ENCODE data around the gene DESI1. TPM values are rescaled to one million over a fixed set of nuclear protein-coding genes. Genes with fewer than 3 reads are reported as not detected.

The DESI1 gene
- total RNA-seq, 4 donors from 2014 or later, result 11.0 to 23.7 (median 20.5) TPM

- TF ChIP-seq, protein P1, sequence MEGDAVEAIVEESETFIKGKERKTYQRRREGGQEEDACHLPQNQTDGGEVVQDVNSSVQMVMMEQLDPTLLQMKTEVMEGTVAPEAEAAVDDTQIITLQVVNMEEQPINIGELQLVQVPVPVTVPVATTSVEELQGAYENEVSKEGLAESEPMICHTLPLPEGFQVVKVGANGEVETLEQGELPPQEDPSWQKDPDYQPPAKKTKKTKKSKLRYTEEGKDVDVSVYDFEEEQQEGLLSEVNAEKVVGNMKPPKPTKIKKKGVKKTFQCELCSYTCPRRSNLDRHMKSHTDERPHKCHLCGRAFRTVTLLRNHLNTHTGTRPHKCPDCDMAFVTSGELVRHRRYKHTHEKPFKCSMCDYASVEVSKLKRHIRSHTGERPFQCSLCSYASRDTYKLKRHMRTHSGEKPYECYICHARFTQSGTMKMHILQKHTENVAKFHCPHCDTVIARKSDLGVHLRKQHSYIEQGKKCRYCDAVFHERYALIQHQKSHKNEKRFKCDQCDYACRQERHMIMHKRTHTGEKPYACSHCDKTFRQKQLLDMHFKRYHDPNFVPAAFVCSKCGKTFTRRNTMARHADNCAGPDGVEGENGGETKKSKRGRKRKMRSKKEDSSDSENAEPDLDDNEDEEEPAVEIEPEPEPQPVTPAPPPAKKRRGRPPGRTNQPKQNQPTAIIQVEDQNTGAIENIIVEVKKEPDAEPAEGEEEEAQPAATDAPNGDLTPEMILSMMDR (IDR thresholded peaks at IDR 0.05 in 4 of 5, conservative IDR thresholded peaks at IDR 0.05 in 1 of 5), result no peak
- TF ChIP-seq POLR2A (IDR thresholded peaks at IDR 0.05), result no peak
- Histone ChIP-seq H3K4me1 (peaks cover 0 to 5% of the 10 kb centered on the region in 2 donors), H3K9me3 (no peaks in the 10 kb centered on the region), H3K36me3 (peaks cover 7 to 98% of the 10 kb centered on the region in 2 donors), H3K4me3 (no peak overlapping the region), H3K27me3 (no peaks in the 10 kb centered on the region), H3K27ac (no peak overlapping the region)
- intact Hi-C loops (cut with DNase I; ENCODE audit: low total_unique reads) (no loop called here), in situ Hi-C loops (cut with MboI; ENCODE audit: low sequenced_read_pairs in 4 of 4) (no loop called here)
- ATAC-seq (no peak), DNase-seq (no peak)
Measured at GRCh38 chr22:41657709-41658108, 36.9 kb upstream of the DESI1 start.

DNA sequence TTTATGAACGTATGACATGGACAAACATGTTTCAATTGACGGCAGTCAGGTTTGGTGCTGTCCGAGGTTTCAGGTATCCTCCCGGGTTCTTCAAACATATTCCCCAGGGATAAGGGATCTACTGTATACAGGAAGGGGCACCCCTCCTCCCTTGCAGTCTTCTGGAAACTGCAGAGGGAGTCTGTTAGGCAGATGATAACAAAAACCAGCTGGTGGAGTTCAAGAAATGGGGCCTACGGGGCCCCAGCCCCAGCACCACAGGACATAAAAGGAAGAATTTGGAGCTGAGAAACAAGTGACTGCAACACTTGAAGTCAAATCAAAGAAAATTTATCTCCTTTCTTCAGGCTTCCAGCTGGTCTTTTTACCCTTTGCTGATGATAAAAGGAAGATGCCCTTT is 35.7 kb upstream of the DESI1 start:
- intact Hi-C loops (cut with DNase I; ENCODE audit: low total_unique reads), result no loop called here
- Histone ChIP-seq H3K27me3 (no peaks in the 10 kb centered on the region), H3K27ac (no peak overlapping the region), H3K36me3 (peaks cover 10 to 98% of the 10 kb centered on the region in 2 donors), H3K9me3 (no peaks in the 10 kb centered on the region), H3K4me3 (no peak overlapping the region), H3K4me1 (peaks cover 0 to 5% of the 10 kb centered on the region in 2 donors)
- no peak for TF ChIP-seq POLR2A (IDR thresholded peaks at IDR 0.05)
- TF ChIP-seq, protein P1 (IDR thresholded peaks at IDR 0.05 in 4 of 5, conservative IDR thresholded peaks at IDR 0.05 in 1 of 5), result no peak
- ATAC-seq (no peak), DNase-seq (no peak)
- in situ Hi-C loops (cut with MboI; ENCODE audit: low sequenced_read_pairs in 4 of 4), result no loop called here

- Histone ChIP-seq H3K4me3 (no peak overlapping the region), H3K27ac (no peak overlapping the region), H3K9me3 (no peaks in the 10 kb centered on the region), H3K36me3 (peaks cover 10 to 99% of the 10 kb centered on the region in 2 donors), H3K27me3 (no peaks in the 10 kb centered on the region), H3K4me1 (no peaks in the 10 kb centered on the region)
- TF ChIP-seq, protein P1 (IDR thresholded peaks at IDR 0.05 in 4 of 5, conservative IDR thresholded peaks at IDR 0.05 in 1 of 5), result no peak
- TF ChIP-seq POLR2A (IDR thresholded peaks at IDR 0.05), result no peak
- DNase-seq, result no peak
- no peak for ATAC-seq
- intact Hi-C loops (cut with DNase I; ENCODE audit: low total_unique reads), result no loop called here
- in situ Hi-C loops (cut with MboI; ENCODE audit: low sequenced_read_pairs in 4 of 4), result no loop called here
Measured at GRCh38 chr22:41654322-41654721, 33.5 kb upstream of the DESI1 start.

DNA sequence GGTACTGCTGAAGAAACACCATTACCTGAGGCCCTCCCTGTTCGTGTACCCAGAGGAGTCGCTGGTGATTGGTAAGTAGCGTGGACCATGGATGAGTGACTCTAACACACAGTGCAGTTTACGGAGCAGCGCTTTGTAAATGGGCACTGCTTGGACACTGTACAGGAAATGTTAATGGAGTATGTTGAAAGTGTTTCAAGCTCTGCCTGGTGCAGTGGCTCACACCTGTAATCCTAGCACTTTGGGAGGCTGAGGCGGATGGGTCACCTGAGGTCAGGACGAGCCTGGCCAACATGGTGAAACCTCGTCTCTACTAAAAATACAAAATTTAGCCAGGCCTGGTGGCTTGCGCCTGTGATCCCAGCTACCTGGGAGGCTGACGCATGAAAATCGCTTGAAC is 30.0 kb upstream of the DESI1 start:
- TF ChIP-seq POLR2A (IDR thresholded peaks at IDR 0.05), result no peak
- TF ChIP-seq, protein P1 (IDR thresholded peaks at IDR 0.05 in 4 of 5, conservative IDR thresholded peaks at IDR 0.05 in 1 of 5), result no peak
- intact Hi-C loops (cut with DNase I; ENCODE audit: low total_unique reads) (no loop called here), in situ Hi-C loops (cut with MboI; ENCODE audit: low sequenced_read_pairs in 4 of 4) (no loop called here)
- Histone ChIP-seq H3K4me1 (no peaks in the 10 kb centered on the region), H3K27me3 (no peaks in the 10 kb centered on the region), H3K4me3 (no peak overlapping the region), H3K27ac (no peak overlapping the region), H3K9me3 (no peaks in the 10 kb centered on the region), H3K36me3 (peaks cover 6 to 96% of the 10 kb centered on the region in 2 donors)
- DNase-seq (peak in 1 of 2 donors; percentile 53), ATAC-seq (peak in 1 of 2 donors; percentile 87)

DNA sequence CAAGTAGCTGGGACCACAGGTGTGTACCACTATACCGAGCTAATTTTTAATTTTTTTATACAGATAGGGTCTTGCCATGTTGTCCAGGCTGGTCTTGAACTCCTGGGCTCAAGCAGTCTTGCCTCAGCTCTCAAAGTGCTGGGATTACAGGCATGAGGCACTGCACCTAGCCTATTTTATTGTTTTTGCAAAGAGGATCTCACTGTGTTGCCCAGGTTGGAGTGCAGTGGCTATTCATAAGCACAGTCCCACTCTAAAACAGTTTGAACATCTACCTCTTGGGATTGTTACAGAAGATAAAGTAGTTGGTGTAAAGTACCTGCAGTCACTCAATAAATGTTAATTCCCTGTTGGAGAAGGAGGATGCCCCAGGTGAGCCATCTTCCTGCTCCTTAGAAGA is 29.4 kb upstream of the DESI1 start:
- ATAC-seq (no peak), DNase-seq (no peak)
- in situ Hi-C loops (cut with MboI; ENCODE audit: low sequenced_read_pairs in 4 of 4), result no loop called here

More for the DNA sequence above, 29.4 kb upstream of the DESI1 start:
- H3K4me3 ChIP-seq, result no peak overlapping the region
- intact Hi-C loops (cut with DNase I; ENCODE audit: low total_unique reads), result no loop called here
- H3K36me3 ChIP-seq, result peaks cover 6 to 93% of the 10 kb centered on the region in 2 donors
- no peak for TF ChIP-seq POLR2A (IDR thresholded peaks at IDR 0.05)
- TF ChIP-seq, protein P1 (IDR thresholded peaks at IDR 0.05 in 4 of 5, conservative IDR thresholded peaks at IDR 0.05 in 1 of 5), result no peak
- H3K27ac ChIP-seq, result no peak overlapping the region
- H3K9me3 ChIP-seq, result no peaks in the 10 kb centered on the region
- H3K4me1 ChIP-seq, result no peaks in the 10 kb centered on the region
- H3K27me3 ChIP-seq, result no peaks in the 10 kb centered on the region

All from gastrocnemius medialis (tissue), 4 donors.